NCI-H2107 treated with DMSO at 0.1 percent for 48 hours (cell line): Measurements from ENCODE around the gene MCM8.

Experiments used
- DNase-seq: peaks from one replicate; lab custom pipeline; 2025; ENCODE audit not compliant: unreplicated experiment; lab: John Stamatoyannopoulos, UW

MCM8 gene

GRCh38 chr20:6040958-6041807 lies 90.7 kb downstream of the MCM8 start:
- DNase-seq = no peak

DNA sequence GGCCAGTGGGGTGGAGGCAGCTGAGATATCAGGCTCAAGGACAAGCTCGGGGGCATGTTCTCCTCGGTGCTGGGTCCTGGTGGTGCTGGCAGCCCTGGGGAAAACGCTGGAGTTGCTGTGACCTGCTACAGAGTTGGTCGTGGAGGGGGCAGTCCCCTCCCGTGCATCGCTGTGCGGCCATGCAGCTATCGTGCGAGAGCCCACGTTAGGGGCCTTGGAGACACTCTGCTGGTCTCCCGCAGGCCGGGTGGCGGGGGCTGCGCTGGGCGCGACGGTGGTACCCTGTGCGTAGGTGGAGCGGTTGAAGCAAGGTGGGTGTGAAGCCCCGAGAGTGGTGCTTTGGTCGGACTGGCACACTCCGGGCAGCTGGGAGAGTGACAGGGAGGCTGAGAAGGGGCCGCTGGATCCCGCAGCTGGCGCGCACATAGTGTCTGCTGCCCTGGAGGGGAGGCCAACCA lies 91.4 kb downstream of the MCM8 start:
- DNase-seq = no peak

- no peak for DNase-seq
These were observed 93.7 kb downstream of the MCM8 start for GRCh38 chr20:6044115-6044514.

DNA sequence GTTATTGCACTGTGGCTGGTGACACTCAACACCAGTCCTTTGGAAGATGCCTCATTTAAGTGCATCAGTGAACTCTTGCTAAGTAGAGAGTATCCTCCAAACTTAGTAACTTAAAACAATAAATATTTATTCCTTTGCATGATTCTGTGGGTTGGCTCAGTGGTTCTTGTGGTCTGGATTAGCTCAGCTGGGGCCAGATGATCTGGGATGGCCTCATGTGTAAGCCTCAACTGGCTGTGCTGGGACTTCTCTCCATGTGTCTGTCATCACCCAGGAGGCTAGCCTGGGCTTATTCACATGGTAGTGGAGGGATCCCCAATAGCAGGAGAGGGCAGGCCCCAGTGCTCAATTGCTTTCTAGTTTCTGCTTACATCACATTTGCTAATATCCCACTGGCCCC lies 95.1 kb downstream of the MCM8 start:
- no peak for DNase-seq

GRCh38 chr20:6046432-6046831 lies 96.0 kb downstream of the MCM8 start:
- no peak for DNase-seq

DNA sequence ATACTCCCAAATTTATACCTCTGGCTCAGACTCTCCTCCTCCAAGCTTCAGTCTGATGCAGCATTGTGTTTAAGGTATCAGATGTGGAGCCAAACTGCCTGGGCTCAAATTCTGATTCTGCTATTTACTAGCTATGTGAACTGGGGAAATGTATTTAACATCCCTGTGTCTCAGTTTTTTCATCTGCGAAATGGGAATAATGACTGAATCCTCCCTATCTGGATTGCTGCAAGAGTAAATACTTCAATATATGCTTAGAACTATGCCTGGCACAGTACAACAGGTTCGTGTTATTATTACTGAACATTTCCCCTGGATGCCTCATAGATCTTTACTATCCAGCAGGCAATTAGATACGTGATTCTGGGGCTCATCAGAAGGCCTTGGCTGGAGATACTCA lies 97.9 kb downstream of the MCM8 start:
- no peak for DNase-seq
